ENCODE results near the gene RRAD. TPM values are rescaled to one million over a fixed set of nuclear protein-coding genes. Genes with fewer than 3 reads are reported as not detected.
A peak's percentile ranks its signal among the peaks of the same experiment; 100 is the strongest.

RRAD gene
- total RNA-seq, 1 donor, result 4.3 TPM

DNA sequence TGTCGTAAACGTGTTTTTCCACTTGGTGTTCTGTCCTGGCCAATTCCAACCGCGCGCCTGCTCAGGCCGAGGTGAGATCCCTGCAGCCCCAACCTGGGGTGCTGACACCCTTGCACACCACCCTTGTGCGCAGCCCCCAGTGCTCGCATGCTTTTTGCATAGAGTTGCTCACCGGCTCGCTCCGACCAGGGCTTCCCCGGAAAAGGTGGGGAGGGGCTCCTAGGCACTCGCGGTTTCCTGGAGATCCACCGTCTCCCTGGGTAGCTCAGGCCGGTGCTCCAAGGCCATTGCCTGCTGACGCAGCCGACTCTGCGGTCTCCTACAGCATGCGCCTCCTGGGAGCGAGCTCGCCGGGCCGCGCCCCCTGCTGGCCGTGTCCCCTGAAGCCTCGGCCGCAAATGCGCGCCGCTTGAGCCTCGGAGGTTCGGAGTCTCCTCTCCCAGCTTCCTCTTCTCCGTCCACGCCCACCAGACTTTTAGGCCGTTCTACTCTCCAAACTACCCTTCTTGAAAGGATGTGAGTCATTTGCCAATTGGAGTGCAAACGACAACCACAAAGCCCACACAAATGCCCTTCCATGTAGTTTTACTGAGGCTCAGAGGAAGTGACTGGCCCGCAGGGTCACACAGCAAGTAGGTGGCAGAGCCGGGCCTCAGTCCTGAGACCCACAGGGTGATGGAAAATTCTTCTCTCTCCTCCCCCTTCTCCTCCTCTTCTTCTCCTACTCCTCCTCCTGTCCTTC lies 52.2 kb downstream of the RRAD start:
- Histone ChIP-seq H3K4me1 (ENCODE audit: insufficient read depth, low read length) (peaks cover 29% of the 10 kb centered on the region), H3K27me3 (ENCODE audit: insufficient read depth, low read length) (no peaks in the 10 kb centered on the region), H4K20me1 (ENCODE audit: insufficient read depth, low read length) (no peaks in the 10 kb centered on the region), H3K9me3 (ENCODE audit: low read depth, low read length) (no peaks in the 10 kb centered on the region), H3K4me3 (ENCODE audit: insufficient read depth, low read length) (peak overlapping the region; percentile 70), H3K4me2 (ENCODE audit: insufficient read depth, low read length) (peak overlapping the region; percentile 82), H2AFZ (ENCODE audit: low read length) (peak overlapping the region; percentile 88), H3K79me2 (ENCODE audit: insufficient read depth, low read length) (no peaks in the 10 kb centered on the region), H3K36me3 (ENCODE audit: insufficient read depth, low read length) (no peaks in the 10 kb centered on the region), H3K27ac (ENCODE audit: low read depth, low read length) (peak overlapping the region; percentile 43)
- TF ChIP-seq, protein P1, sequence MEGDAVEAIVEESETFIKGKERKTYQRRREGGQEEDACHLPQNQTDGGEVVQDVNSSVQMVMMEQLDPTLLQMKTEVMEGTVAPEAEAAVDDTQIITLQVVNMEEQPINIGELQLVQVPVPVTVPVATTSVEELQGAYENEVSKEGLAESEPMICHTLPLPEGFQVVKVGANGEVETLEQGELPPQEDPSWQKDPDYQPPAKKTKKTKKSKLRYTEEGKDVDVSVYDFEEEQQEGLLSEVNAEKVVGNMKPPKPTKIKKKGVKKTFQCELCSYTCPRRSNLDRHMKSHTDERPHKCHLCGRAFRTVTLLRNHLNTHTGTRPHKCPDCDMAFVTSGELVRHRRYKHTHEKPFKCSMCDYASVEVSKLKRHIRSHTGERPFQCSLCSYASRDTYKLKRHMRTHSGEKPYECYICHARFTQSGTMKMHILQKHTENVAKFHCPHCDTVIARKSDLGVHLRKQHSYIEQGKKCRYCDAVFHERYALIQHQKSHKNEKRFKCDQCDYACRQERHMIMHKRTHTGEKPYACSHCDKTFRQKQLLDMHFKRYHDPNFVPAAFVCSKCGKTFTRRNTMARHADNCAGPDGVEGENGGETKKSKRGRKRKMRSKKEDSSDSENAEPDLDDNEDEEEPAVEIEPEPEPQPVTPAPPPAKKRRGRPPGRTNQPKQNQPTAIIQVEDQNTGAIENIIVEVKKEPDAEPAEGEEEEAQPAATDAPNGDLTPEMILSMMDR (IDR thresholded peaks at IDR 0.05; ENCODE audit: extremely low read depth, low read depth, low read length), result peak; percentile 96
- peak; percentile 97 for DNase-seq (ENCODE audit: insufficient read length, low spot score, missing footprints)

DNA sequence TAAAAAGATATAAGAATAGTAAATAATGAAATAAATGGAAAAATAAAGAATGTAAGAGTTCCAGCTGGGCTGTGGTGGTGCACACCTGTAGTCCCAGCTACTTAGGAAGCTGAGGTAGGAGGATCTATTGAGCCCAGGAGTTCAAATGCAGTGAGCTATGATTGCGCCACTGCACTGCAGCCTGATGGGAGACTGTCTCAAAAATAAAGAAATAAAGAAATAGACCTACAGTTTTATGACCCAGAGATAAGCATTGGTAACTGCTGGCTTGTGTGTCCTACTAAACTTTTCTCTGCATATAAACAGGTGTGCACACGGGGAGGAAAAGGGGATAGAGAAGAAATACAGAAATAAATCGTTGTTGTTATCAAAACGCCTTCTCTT lies 52.8 kb downstream of the RRAD start:
- no peaks in the 10 kb centered on the region for H3K79me2 ChIP-seq (ENCODE audit: insufficient read depth, low read length)
- TF ChIP-seq, protein P1 (IDR thresholded peaks at IDR 0.05; ENCODE audit: extremely low read depth, low read depth, low read length), result no peak
- H4K20me1 ChIP-seq (ENCODE audit: insufficient read depth, low read length), result no peaks in the 10 kb centered on the region
- no peaks in the 10 kb centered on the region for H3K27me3 ChIP-seq (ENCODE audit: insufficient read depth, low read length)
- no peaks in the 10 kb centered on the region for H3K9me3 ChIP-seq (ENCODE audit: low read depth, low read length)
- H3K4me1 ChIP-seq (ENCODE audit: insufficient read depth, low read length), result peaks cover 25% of the 10 kb centered on the region
- H3K4me2 ChIP-seq (ENCODE audit: insufficient read depth, low read length), result peak overlapping the region; percentile 82
- H2AFZ ChIP-seq (ENCODE audit: low read length), result peak overlapping the region; percentile 88
- no peaks in the 10 kb centered on the region for H3K36me3 ChIP-seq (ENCODE audit: insufficient read depth, low read length)
- peak overlapping the region; percentile 70 for H3K4me3 ChIP-seq (ENCODE audit: insufficient read depth, low read length)
- peak overlapping the region; percentile 43 for H3K27ac ChIP-seq (ENCODE audit: low read depth, low read length)
- DNase-seq (ENCODE audit: insufficient read length, low spot score, missing footprints), result no peak

DNA sequence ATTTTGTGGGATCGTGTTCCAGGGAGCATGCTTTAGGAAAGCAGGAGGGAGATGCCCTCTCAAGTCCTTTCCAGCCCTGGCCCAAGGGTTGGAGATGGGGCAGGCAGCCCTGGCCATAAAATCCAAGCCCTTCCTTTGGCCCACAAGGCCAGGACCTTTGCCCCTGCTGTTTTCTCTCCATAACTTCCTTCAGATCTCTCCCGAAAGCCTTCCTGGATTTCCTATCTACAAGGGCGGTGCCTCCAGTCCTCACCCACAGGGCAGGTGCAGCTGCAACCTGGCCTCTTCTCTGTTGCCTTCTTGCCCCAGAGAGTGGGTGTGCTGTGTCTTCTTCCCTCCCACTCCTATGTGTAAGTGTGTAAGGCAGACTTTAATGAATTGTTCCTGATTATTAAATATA lies 53.5 kb downstream of the RRAD start:
- H3K4me1 ChIP-seq (ENCODE audit: insufficient read depth, low read length), result peaks cover 25% of the 10 kb centered on the region
- H3K4me3 ChIP-seq (ENCODE audit: insufficient read depth, low read length), result no peak overlapping the region
- no peak overlapping the region for H3K27ac ChIP-seq (ENCODE audit: low read depth, low read length)
- no peaks in the 10 kb centered on the region for H4K20me1 ChIP-seq (ENCODE audit: insufficient read depth, low read length)
- TF ChIP-seq, protein P1 (IDR thresholded peaks at IDR 0.05; ENCODE audit: extremely low read depth, low read depth, low read length), result no peak
- DNase-seq (ENCODE audit: insufficient read length, low spot score, missing footprints), result no peak
- H3K36me3 ChIP-seq (ENCODE audit: insufficient read depth, low read length), result no peaks in the 10 kb centered on the region
- no peaks in the 10 kb centered on the region for H3K9me3 ChIP-seq (ENCODE audit: low read depth, low read length)
- H3K27me3 ChIP-seq (ENCODE audit: insufficient read depth, low read length), result no peaks in the 10 kb centered on the region
- no peak overlapping the region for H2AFZ ChIP-seq (ENCODE audit: low read length)
- no peak overlapping the region for H3K4me2 ChIP-seq (ENCODE audit: insufficient read depth, low read length)
- H3K79me2 ChIP-seq (ENCODE audit: insufficient read depth, low read length), result no peaks in the 10 kb centered on the region

Other genes with a start within 250 kb of the RRAD start
- gene CMTM4, start 228.8 kb downstream of the RRAD start, total RNA-seq, result 42.7 and 52.5 TPM in 2 replicates
- gene DYNC1LI2, start 173.9 kb downstream of the RRAD start, total RNA-seq, result 157 and 183 TPM in 2 replicates
- 0.29 and 0.36 TPM in 2 replicates for gene TERB1, start 124.0 kb downstream of the RRAD start, total RNA-seq
- gene NAE1, start 94.6 kb downstream of the RRAD start, total RNA-seq, result 73.5 and 84.6 TPM in 2 replicates
- gene CA7, start 81.1 kb downstream of the RRAD start, total RNA-seq, result not detected in 2 replicates
- gene PDP2, start 45.0 kb downstream of the RRAD start, total RNA-seq, result 11.5 and 13.8 TPM in 2 replicates
- gene CDH16, start 6.7 kb downstream of the RRAD start, total RNA-seq, result not detected in 2 replicates
- 90.8 and 97.4 TPM in 2 replicates for gene CIAO2B, start 8.9 kb upstream of the RRAD start, total RNA-seq
- 38.6 and 42.3 TPM in 2 replicates for gene CES2, start 10.0 kb upstream of the RRAD start, total RNA-seq
- 0.29 TPM in 1 of 2 replicates, not detected in the other for gene CES3, start 35.7 kb upstream of the RRAD start, total RNA-seq
- 1.5 and 1.8 TPM in 2 replicates for gene CES4A, start 63.1 kb upstream of the RRAD start, total RNA-seq
- 61.3 and 63.0 TPM in 2 replicates for gene CBFB, start 103.6 kb upstream of the RRAD start, total RNA-seq
- gene PHAF1, start 184.4 kb upstream of the RRAD start, total RNA-seq, result 13.8 and 17.1 TPM in 2 replicates
- gene B3GNT9, start 225.5 kb upstream of the RRAD start, total RNA-seq, result 54.8 and 58.6 TPM in 2 replicates
- gene TRADD, start 234.4 kb upstream of the RRAD start, total RNA-seq, result 19.2 and 19.5 TPM in 2 replicates
- gene FBXL8, start 234.4 kb upstream of the RRAD start, total RNA-seq, result 12.7 and 15.6 TPM in 2 replicates
- gene HSF4, start 239.2 kb upstream of the RRAD start, total RNA-seq, result 5.8 and 8.5 TPM in 2 replicates
- 9.1 and 10.9 TPM in 2 replicates for gene NOL3, start 245.0 kb upstream of the RRAD start, total RNA-seq

All from osteoblast (primary cell).